NOMO-1 (cell line): Measurements from ENCODE around the gene MAPK8IP1.
A peak's percentile ranks its signal among the peaks of the same experiment; 100 is the strongest.

Experiments
- DNase-seq, 2 experiments: peaks; one replicate each; lab custom pipeline; 2025; ENCODE audit not compliant: unreplicated experiment in 2 of 2; lab: John Stamatoyannopoulos, UW

The MAPK8IP1 gene

GRCh38 chr11:45935349-45936064 lies 50.1 kb downstream of the MAPK8IP1 start:
- DNase-seq: peak in 1 of 2 experiments; percentile 21

DNA sequence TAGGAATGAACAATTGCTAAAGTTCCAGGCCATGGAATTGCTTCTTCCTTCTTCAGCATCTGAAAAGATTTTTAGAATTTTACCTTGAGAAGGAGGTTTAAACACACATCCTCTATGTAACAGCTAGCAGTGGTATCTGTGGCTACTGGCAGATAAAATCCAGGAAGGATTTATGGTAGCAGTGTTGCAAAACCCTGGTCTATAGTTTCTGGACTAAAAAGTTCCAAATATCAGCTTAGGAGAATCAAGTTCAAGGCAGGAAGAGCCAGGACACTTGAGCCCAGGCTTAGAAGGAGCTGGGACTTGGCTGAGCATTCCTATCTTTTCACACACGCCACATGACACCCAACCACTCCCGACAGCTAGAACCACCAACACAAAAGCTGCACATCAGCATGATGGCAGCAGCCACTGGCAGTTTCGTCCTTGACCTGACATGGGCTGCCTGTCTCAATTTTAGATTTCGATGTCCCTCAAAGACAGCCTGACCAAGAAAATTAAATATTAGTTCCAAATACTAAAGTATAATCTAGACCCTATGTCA lies 51.1 kb downstream of the MAPK8IP1 start:
- DNase-seq: peak in 1 of 2 experiments; percentile 22

DNA sequence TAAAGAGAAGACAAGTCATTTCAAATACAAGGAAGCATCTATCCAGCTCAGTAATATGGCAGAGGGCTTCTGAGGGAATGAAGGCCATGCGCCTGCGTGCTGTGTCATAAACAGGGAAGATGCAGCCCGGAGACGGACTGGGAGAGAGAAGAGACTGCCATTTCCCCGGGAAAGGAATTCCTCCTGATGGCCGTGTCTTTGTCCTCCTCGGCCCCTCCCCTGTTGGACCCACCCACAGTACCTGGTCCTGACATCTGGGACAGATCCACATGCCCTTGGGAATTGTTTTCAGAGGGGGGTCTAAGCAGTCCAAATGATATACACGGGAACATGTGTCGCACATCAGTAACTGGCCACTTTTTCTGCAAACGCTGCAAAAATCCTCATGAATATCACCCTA lies 52.5 kb downstream of the MAPK8IP1 start:
- no peak for DNase-seq

DNA sequence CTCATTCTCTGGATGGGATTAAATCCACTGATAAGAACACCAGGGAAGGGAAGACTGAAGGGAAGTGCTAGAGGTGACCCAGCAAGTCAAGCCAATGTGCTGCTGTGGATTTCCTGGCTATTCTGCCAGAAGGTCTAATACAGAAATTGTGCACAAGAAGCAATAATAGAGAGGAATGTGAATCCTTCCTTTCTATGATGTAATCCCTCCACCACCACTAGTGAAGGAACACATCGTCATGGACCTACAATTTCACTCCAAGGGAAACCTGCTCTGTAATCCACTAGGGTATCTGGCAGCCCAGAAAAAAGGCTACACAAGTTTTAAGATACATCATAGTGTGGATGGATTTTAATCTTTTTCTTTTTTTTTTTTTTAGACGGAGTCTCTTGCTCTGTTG lies 54.4 kb downstream of the MAPK8IP1 start:
- DNase-seq: no peak

GRCh38 chr11:45941285-45941684 lies 55.8 kb downstream of the MAPK8IP1 start:
- no peak for DNase-seq

- DNase-seq: no peak
Measured at GRCh38 chr11:45942381-45942780, 56.9 kb downstream of the MAPK8IP1 start.

DNA sequence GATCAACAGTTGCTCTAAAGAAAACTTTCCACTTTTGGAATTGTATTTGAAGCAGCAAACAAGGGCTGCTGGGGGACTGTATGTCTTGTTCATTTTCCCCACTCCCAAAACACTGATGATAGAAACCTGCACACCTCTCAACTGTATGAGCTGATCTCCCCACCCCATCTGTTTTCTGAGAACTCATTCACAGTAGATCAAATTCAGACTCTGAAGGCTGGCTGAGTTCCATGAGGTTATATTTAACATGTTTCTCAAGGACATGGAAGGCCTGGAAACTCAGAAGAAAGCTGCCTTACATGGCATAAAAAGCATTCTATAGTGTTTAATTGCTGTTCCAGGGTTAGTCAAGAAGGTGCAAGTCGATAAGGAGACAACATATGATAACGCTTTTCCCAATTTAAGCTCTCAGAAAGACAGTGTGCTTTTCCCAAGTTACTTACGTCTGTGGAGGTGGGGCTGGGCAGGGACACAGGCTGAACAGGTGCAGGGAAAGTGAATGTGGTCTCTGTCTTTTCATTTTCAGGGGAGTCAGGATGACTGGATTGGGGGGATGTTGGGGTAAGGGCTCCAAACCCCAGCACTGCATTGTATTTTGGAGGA lies 60.0 kb downstream of the MAPK8IP1 start:
- no peak for DNase-seq

- no peak for DNase-seq
Measured at GRCh38 chr11:45947885-45948284, 62.4 kb downstream of the MAPK8IP1 start.

GRCh38 chr11:45948356-45948755 lies 62.9 kb downstream of the MAPK8IP1 start:
- DNase-seq: no peak

DNA sequence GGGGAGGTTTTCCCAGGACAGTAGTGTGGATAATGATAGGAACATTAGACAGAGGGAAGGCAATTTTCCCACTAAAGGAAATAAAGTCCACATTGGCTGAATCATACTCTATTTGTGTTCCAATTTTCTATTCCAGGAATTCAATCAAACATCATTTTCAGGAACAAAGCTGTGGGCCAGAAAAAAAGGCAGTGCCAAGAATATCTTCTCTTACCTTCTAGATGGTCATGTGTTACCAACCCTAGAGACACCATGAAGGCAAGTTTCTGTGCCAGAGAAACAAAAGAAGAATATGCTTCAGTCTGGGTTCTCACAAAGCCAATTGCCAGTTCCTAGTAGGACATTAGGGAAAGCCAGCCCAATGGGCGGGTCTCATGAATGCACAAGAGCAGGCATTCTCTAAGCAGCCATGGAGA lies 64.5 kb downstream of the MAPK8IP1 start:
- no peak for DNase-seq
